ENCODE results near the gene NFILZ. TPM values are rescaled to one million over a fixed set of nuclear protein-coding genes. Genes with fewer than 3 reads are reported as not detected.

The NFILZ gene, protein sequence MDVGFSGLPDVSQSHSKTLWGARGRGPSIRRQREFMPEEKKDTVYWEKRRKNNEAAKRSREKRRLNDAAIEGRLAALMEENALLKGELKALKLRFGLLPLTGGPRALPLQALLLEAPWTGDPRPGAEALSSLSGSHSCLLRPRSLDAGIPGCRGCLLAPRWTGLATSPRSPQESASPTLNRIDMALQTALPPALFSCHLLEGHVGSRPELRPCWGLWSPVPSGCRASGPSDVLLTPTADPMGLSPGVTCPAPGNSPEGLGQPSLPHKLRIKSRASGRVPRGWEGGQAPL
- total RNA-seq = not detected in 2 replicates

GRCh38 chr19:8629996-8630683 lies at the start of gene NFILZ:
Gene NFILZ (plus strand): TSS chr19:8630633. CDS start chr19:8676766, 46,133 bp downstream.

DNA sequence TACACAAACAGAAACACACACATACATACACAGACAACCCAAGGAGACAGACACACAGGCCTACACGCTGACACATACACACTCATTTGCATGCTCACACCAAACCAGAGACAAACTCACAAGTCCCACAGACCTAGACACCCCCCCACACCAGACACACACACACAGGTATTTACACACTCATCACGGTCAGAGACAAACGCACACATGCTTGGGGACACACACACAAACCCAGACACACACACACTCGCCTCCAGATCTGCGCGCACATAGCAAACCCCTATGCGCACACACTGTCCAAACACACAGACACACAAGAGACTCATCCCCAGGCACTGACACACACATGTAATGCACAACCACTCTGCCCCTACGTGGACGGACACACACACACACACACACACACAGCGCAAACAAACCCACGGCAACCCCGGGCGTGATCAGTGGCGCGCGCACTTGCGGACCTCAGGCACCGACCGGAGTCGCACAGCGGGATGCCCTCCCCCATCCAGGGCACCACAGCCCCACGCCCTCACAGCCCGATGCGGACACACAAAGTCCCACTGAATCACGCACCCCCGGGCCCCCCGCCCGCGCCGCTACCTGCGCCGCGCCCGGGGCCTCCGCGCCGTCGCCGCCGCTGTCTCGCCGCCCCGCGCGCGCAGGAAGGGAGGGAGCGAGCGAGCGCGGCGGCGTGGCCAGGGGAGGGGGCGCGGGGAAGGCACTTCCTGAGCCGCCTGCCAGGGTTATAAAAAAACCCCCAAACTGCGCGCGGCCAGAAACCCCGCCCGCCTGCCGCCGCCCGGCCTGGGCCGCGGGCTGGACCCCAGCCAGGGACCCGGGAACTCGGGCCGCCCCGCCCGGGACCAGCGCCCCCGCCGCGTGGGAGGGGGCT lies 20.1 kb upstream of the NFILZ start, which contains the start of gene ADAMTS10:
Gene ADAMTS10, minus strand, starts transcription at position 675 of the 895 bp plus-strand sequence. CDS start 5,005 bp downstream, outside the sequence.

Other genes starting within 250 kb of the NFILZ start
- 21.7 and 24.6 TPM in 2 replicates for gene RAB11B, start 240.3 kb upstream of the NFILZ start, total RNA-seq
- gene MARCHF2, start 217.3 kb upstream of the NFILZ start, total RNA-seq = 56.3 and 64.6 TPM in 2 replicates
- 111 and 113 TPM in 2 replicates for gene HNRNPM, start 185.7 kb upstream of the NFILZ start, total RNA-seq
- gene PRAM1, start 128.0 kb upstream of the NFILZ start, total RNA-seq = not detected in 2 replicates
- gene ZNF414, start 116.5 kb upstream of the NFILZ start, total RNA-seq = 3.9 and 5.8 TPM in 2 replicates
- under 0.01 and 0.36 TPM in 2 replicates for gene MYO1F, start 53.2 kb upstream of the NFILZ start, total RNA-seq
- gene ADAMTS10, start 19.9 kb upstream of the NFILZ start, total RNA-seq = 2.4 and 4.0 TPM in 2 replicates
- not detected in 2 replicates for gene ACTL9, start 68.2 kb downstream of the NFILZ start, total RNA-seq
- gene OR2Z1, start 91.0 kb downstream of the NFILZ start, total RNA-seq = not detected in 2 replicates
- 3.3 and 4.2 TPM in 2 replicates for gene ZNF558, start 201.7 kb downstream of the NFILZ start, total RNA-seq
- not detected in 2 replicates for gene MBD3L1, start 201.7 kb downstream of the NFILZ start, total RNA-seq

All from thoracic aorta endothelial cell (primary cell).